H1 (cell line): ENCODE results near the gene PTPRR. TPM values are rescaled to one million over a fixed set of nuclear protein-coding genes. Genes with fewer than 3 reads are reported as not detected.
A peak's percentile ranks its signal among the peaks of the same experiment; 100 is the strongest.

Experiments used
- CHD2 ChIP-seq: IDR thresholded peaks from 2 replicates; pipeline ENCODE4 v1.6.1; 2012; ENCODE audit warnings: low read length, improper control_type of control experiment
- CTBP2 ChIP-seq: IDR thresholded peaks from 2 replicates; pipeline ENCODE4 v1.7.0; 2011; ENCODE audit warnings: borderline replicate concordance, mild to moderate bottlenecking, moderate library complexity, mixed read lengths, low read length; ENCODE audit not compliant: insufficient read depth, insufficient read length
- EZH2 ChIP-seq: fragments of 200-600 bp; sonication (generic); IDR thresholded peaks from 2 replicates; pipeline ENCODE4 v1.7.1; 2012; ENCODE audit warnings: low read depth, mild to moderate bottlenecking, moderate library complexity, low read length, inconsistent platforms; ENCODE audit not compliant: severe bottlenecking
- RAD21 ChIP-seq, 2 experiments: IDR thresholded peaks in 1 of 2; conservative IDR thresholded peaks in 1 of 2; 2 replicates each; pipeline ENCODE4 v1.6.1; 2011; ENCODE audit warnings: low read depth in 2 of 2, low read length in 2 of 2, improper control_type of control experiment in 1 of 2, inconsistent platforms in 1 of 2, mild to moderate bottlenecking in 1 of 2, moderate library complexity in 1 of 2
- RXRA ChIP-seq: IDR thresholded peaks from 2 replicates; pipeline ENCODE4 v1.6.1; 2011; ENCODE audit warnings: low read depth, mild to moderate bottlenecking, low read length, moderate library complexity; ENCODE audit not compliant: insufficient read depth
- SIN3A ChIP-seq, 2 experiments: IDR thresholded peaks in 1 of 2; conservative IDR thresholded peaks in 1 of 2; 2 replicates each; pipeline ENCODE4 v1.6.1; 2011 to 2012; ENCODE audit warnings: low read length in 2 of 2, improper control_type of control experiment in 1 of 2, low read depth in 1 of 2, mild to moderate bottlenecking in 1 of 2
- polyA plus RNA-seq, 7 experiments: library from polyadenylated mRNA; depleted of rRNA in 3 of 7; stranded (reverse) in 5 of 7; unstranded in 2 of 7; fragments of >200 nt in 5 of 7; fragments of 200-250 nt in 2 of 7; gene quantifications; 1 replicate in 5 of 7; 2 replicates in 1 of 7; 4 replicates in 1 of 7; pipeline versions ENCODE4 v1.2.1 to v1.2.3, GENCODE V29; 2011 to 2013; ENCODE audit warnings: missing spikeins in 2 of 7, mixed read lengths in 2 of 7
- total RNA-seq: library from RNA; stranded (reverse); fragmentation: NEBNext Ultra II Directional; extraction: Animal tissue kit (Norgen Biotek cat#: 25700); gene quantifications from 2 replicates; pipeline ENCODE4 v1.2.1, GENCODE V29; 2021

The PTPRR gene
- total and polyA plus RNA-seq, 2 of the 8 experiments (the other 6 are each of a cell fraction or from before 2014, with no cell fraction given): 0.07 to 0.35 TPM

DNA sequence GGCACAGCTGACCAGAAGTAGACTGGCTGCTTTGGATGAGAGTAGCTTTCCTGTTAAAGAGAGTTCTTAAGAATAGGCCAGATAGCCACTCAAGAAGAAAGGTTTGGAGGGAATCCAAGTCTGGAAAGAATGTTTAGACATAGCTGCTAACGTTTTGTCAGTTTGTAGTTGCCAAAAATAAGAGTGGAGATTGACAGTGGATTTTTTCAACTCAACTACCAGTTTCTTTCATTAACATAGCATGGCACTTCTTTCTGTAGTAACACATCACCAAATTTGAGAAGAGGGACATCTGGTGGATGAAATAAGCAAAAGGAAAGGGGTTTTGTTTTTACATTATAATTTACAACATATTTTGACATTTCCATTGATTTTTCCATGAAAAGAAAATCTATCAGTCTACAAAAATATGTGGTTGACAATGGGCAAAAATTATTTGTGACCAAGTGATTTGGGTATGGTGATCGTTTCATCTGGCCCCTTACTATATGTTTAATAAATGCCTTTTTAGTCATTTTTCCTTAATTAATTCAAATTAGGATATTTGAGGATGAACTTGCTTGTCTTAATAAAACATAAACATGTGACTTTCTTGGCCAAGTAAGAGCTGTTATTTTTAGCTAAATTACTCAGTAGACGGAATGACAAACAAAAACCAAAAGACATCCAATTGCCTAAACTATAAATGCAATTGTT lies 71.1 kb downstream of the PTPRR start (continued):
- TF ChIP-seq CTBP2 (no peak), RAD21 (IDR thresholded peaks at IDR 0.05 in 1 of 2, conservative IDR thresholded peaks at IDR 0.05 in 1 of 2; ENCODE audit: low read depth in 2 of 2, low read length in 2 of 2) (peak; percentile 58 to 62), RXRA (no peak), EZH2 (no peak), SIN3A (conservative IDR thresholded peaks at IDR 0.05 in 1 of 2, IDR thresholded peaks at IDR 0.05 in 1 of 2; ENCODE audit: low read depth in 1 of 2, low read length in 2 of 2) (no peak), CHD2 (no peak)
